K562 (cell line): ENCODE data around the gene BCAS1. TPM values are rescaled to one million over a fixed set of nuclear protein-coding genes. Genes with fewer than 3 reads are reported as not detected.

Experiments used
- ATAC-seq: fragments of 200-7000 bp; cut with Tn5 transposase; 3 replicates; pipeline ENCODE4 v1.9.1; 2020; ENCODE audit warnings: moderate library complexity
- BruUV-seq: library from RNA; stranded (reverse); fragments of 400-500 nt; replicated peaks from 2 replicates; lab custom pipeline; 2021; lab: Mats Ljungman, UMichigan
- CTCF ChIA-PET: fragments of 300-600 bp; formaldehyde crosslinking; extraction: SDS; loops from one replicate; lab custom pipeline; 2021; ENCODE audit warnings: low intra/inter-chr PET ratio; lab: Yijun Ruan, JAX
- POLR2A ChIA-PET: fragments of 300-600, 350-650 bp; sonication (Branson Sonifier 250); formaldehyde crosslinking; extraction: SDS; loops from one replicate; lab custom pipeline; 2021; ENCODE audit warnings: antibody characterized with exemption, inconsistent platforms; lab: Yijun Ruan, JAX
- DNase-seq, 4 experiments: peaks; one replicate each; pipeline versions ENCODE4 v3.0.0 to v3.0.0-alpha.2; 2011 to 2018; ENCODE audit warnings: low spot score in 3 of 4, mixed read lengths in 3 of 4; ENCODE audit errors: extremely low read depth in 1 of 4
- FAIRE-seq: peaks from 2 replicates; lab custom pipeline; 2011; peaks lifted over from hg19 to GRCh38; lab: Jason Lieb, UNC
- H2AFZ ChIP-seq: 2 replicates; pipeline ENCODE4 v1.6.0; 2011; ENCODE audit warnings: low read depth, low read length, control low read depth, inconsistent platforms
- H3K27ac ChIP-seq: fragments of 200-600 bp; 3 replicates; pipeline ENCODE4 v1.8.0; 2011; ENCODE audit warnings: low read depth, mild to moderate bottlenecking, control low read depth, inconsistent platforms, low read length, moderate library complexity, mixed read lengths; ENCODE audit errors: extremely low read depth
- H3K27me3 ChIP-seq, 2 experiments: fragments of 300-600 bp in 1 of 2; 2 replicates in 1 of 2; 3 replicates in 1 of 2; pipeline versions ENCODE4 v1.6.0 to v1.8.0; 2011; ENCODE audit warnings: inconsistent platforms in 2 of 2, low read length in 2 of 2, mild to moderate bottlenecking in 1 of 2, mixed read lengths in 1 of 2, moderate library complexity in 1 of 2; ENCODE audit not compliant: control insufficient read depth in 2 of 2, insufficient read depth in 2 of 2
- H3K36me3 ChIP-seq: fragments of 300-600 bp; 3 replicates; pipeline ENCODE4 v1.8.0; 2011; ENCODE audit warnings: mild to moderate bottlenecking, low read length, inconsistent platforms; ENCODE audit not compliant: control insufficient read depth, insufficient read depth
- H3K4me1 ChIP-seq, 2 experiments: fragments of 200-600 bp in 1 of 2; replicated peaks in 1 of 2; 2 replicates in 1 of 2; 3 replicates in 1 of 2; pipeline versions ENCODE4 v1.5.1 to v1.8.0; 2011; ENCODE audit warnings: inconsistent platforms in 2 of 2, low read length in 2 of 2, mild to moderate bottlenecking in 1 of 2, mixed read lengths in 1 of 2, moderate library complexity in 1 of 2; ENCODE audit not compliant: control insufficient read depth in 2 of 2, insufficient read depth in 2 of 2
- H3K4me2 ChIP-seq: 2 replicates; pipeline ENCODE4 v1.6.1; 2011; ENCODE audit warnings: low read length, control low read depth, inconsistent platforms, mixed read lengths; ENCODE audit not compliant: insufficient read depth
- H3K4me3 ChIP-seq: fragments of 200-600 bp; sonication (generic), shearing (Covaris generic); 2 replicates; pipeline ENCODE4 v1.5.1; 2016; ENCODE audit warnings: control low read depth, inconsistent platforms
- H3K79me2 ChIP-seq: fragments of 200-600 bp; 3 replicates; pipeline ENCODE4 v1.8.0; 2011; ENCODE audit warnings: low read length, inconsistent platforms; ENCODE audit not compliant: control insufficient read depth, insufficient read depth
- H3K9ac ChIP-seq, 2 experiments: 2 replicates each; pipeline versions ENCODE4 v1.6.0 to v1.6.1; 2011; ENCODE audit warnings: low read depth in 2 of 2, low read length in 2 of 2, control low read depth in 1 of 2, inconsistent platforms in 1 of 2, mild to moderate bottlenecking in 1 of 2, mixed read lengths in 1 of 2; ENCODE audit not compliant: insufficient read depth in 1 of 2
- H3K9me1 ChIP-seq: one replicate; pipeline ENCODE4 v1.6.0; 2011; ENCODE audit warnings: inconsistent platforms, mild to moderate bottlenecking, low read length, moderate library complexity; ENCODE audit not compliant: control insufficient read depth, insufficient read depth
- H3K9me3 ChIP-seq: replicated peaks from 2 replicates; pipeline ENCODE4 v1.5.1; 2011; ENCODE audit warnings: low read depth, low read length, inconsistent platforms; ENCODE audit not compliant: control insufficient read depth, insufficient read depth
- H4K20me1 ChIP-seq: replicated peaks from 2 replicates; pipeline ENCODE4 v1.6.1; 2011; ENCODE audit warnings: low read length, inconsistent platforms, mixed read lengths; ENCODE audit not compliant: control insufficient read depth, insufficient read depth
- NUFIP1 ChIP-seq: fragments of 450-650 bp; IDR thresholded peaks from 2 replicates; pipeline ENCODE4 v1.6.1; 2018; ENCODE audit not compliant: partially characterized antibody
- SRF ChIP-seq, 2 experiments: fragments of 250-450, 450-650 bp in 1 of 2; sonication (Bioruptor Pico) in 1 of 2; sonication (generic) in 1 of 2; formaldehyde crosslinking; IDR thresholded peaks; 2 replicates each; pipeline versions ENCODE4 v1.5.0 to v1.5.1; 2020 to 2022; ENCODE audit warnings: mild to moderate bottlenecking in 1 of 2, missing genetic modification reagents in 1 of 2
- ZBTB11 ChIP-seq, 3 experiments: fragments of 200-800 bp in 1 of 3; fragments of 250-450 bp in 1 of 3; fragments of 450-650 bp in 1 of 3; sonication (Bioruptor Pico) in 1 of 3; sonication (Bioruptor generic) in 1 of 3; formaldehyde crosslinking in 1 of 3; IDR thresholded peaks; 2 replicates each; pipeline versions ENCODE4 v1.6.1 to v1.8.0; 2016 to 2022; ENCODE audit warnings: mild to moderate bottlenecking in 2 of 3, missing genetic modification characterization in 2 of 3, missing compliant biosample characterization in 1 of 3, moderate library complexity in 1 of 3
- WGBS: fragments of 100-300 bp; shearing (Covaris generic); methylation state at CpG from one replicate; pipeline ENCODE4 v1.1.6; 2016; ENCODE audit warnings: low coverage, mixed read lengths; ENCODE audit not compliant: insufficient coverage; ENCODE audit errors: missing lambda C conversion rate; 5-methylcytosine and 5-hydroxymethylcytosine counted together
- in situ Hi-C: fragments of 300-500 bp; cut with MboI; formaldehyde crosslinking; loops from 4 replicates; pipeline ENCODE4 v1.15.0; 2018; ENCODE audit warnings: inconsistent platforms, mixed read lengths
- intact Hi-C: fragments of 100-400 bp; cut with micrococcal nuclease; formaldehyde crosslinking; loops from 2 replicates; pipeline ENCODE4 v1.14.2; 2022
- polyA plus RNA-seq, 8 experiments: library from polyadenylated mRNA; depleted of rRNA in 4 of 8; stranded (reverse) in 5 of 8; unstranded in 3 of 8; fragments of >200 nt; fragmentation: Nextera tagmentation in 2 of 8; fragmentation: Illumina TruSeq in 1 of 8; extraction: Ambion mirVana in 2 of 8; extraction: Trizol in 1 of 8; gene quantifications; 2 replicates each; pipeline versions ENCODE4 v1.2.1 to v1.2.3, GENCODE V29; 2011 to 2014; ENCODE audit warnings: inconsistent platforms in 1 of 8, missing spikeins in 1 of 8
- total RNA-seq, 7 experiments: library from RNA; depleted of rRNA in 6 of 7; stranded (reverse); fragments of >200 nt in 6 of 7; fragmentation: Illumina TruSeq in 2 of 7; extraction: Trizol in 2 of 7; gene quantifications; 2 replicates each; pipeline versions ENCODE4 v1.2.1 to v1.2.3, GENCODE V29; 2011 to 2021; ENCODE audit warnings: low replicate concordance in 1 of 7

The BCAS1 gene
- total and polyA plus RNA-seq, 9 of the 15 experiments (the other 6 are each of a cell fraction or from before 2014, with no cell fraction given): 0.18 to 2.3 (median 0.93) TPM

GRCh38 chr20:53952528-53953096, 117.8 kb downstream of the BCAS1 start:
- POLR2A ChIA-PET: no interaction called here
- no TSS peak for BruUV-seq
- intact Hi-C loops (no loop called here), in situ Hi-C loops (loop anchor here (25.0 kb wide), 1 partner anchor 685 kb away; no protein-coding TSS in a partner anchor)
- Histone ChIP-seq H3K9ac (no peak overlapping the region), H3K79me2 (no peaks in the 10 kb centered on the region), H3K4me2 (no peak overlapping the region), H3K27ac (no peak overlapping the region), H3K4me1 (peaks cover 0 to 11% of the 10 kb centered on the region in 2 experiments; a peak in 2 of 5 replicates), H4K20me1 (no peaks in the 10 kb centered on the region), H3K4me3 (no peak overlapping the region), H3K9me3 (no peaks in the 10 kb centered on the region), H3K9me1 (no peaks in the 10 kb centered on the region), H3K27me3 (no peaks in the 10 kb centered on the region; a peak in 1 of 5 replicates), H3K36me3 (no peaks in the 10 kb centered on the region), H2AFZ (no peak overlapping the region)
- TF ChIP-seq NUFIP1: no peak
- TF ChIP-seq ZBTB11 (CRISPR knock-in tag; IDR thresholded peaks at IDR 0.05): peak in 1 of 3 experiments; percentile 70; a peak in 2 of 6 replicates
- TF ChIP-seq SRF (CRISPR knock-in tag; IDR thresholded peaks at IDR 0.05): peak in 1 of 2 experiments; percentile 88; a peak in 2 of 4 replicates
- FAIRE-seq (no peak), DNase-seq (no peak), ATAC-seq (no peak)
- 14% methylated on average over 4 of the region's 4 CpGs for WGBS
- CTCF ChIA-PET: no interaction called here
